NCI-H2171 treated with DMSO at 0.1 percent for 48 hours (cell line): ENCODE results near the gene PRDM16.
A peak's percentile ranks its signal among the peaks of the same experiment; 100 is the strongest.

Experiments used
- DNase-seq: peaks from one replicate; lab custom pipeline; 2025; lab: John Stamatoyannopoulos, UW

PRDM16 gene

DNA sequence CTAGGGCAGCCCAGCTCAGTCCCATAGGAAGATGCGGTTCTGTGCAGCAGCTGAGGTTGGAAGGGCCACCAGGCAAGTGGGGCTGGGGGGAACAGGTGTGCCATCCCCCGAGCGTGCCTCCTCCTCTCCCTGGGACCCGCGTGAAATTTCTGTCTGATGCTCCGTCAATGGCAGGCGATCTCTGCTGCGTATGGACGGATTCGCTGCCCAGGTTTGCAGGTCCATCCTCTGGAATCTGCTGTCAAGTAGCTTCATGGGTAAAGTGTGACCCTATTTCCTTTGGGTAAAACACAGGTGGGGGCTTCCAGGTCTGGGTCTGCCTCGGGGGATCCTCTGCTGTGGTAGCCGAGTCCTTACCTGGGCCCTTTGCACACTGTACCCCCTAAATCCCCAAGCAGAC, 270.9 kb downstream of the PRDM16 start:
- DNase-seq = no peak

- DNase-seq = no peak
These were observed 271.7 kb downstream of the PRDM16 start for GRCh38 chr1:3340548-3341235.

GRCh38 chr1:3341236-3341994, 272.4 kb downstream of the PRDM16 start:
- DNase-seq = no peak

GRCh38 chr1:3342960-3343359, 274.0 kb downstream of the PRDM16 start:
- DNase-seq = no peak

GRCh38 chr1:3344395-3344794, 275.4 kb downstream of the PRDM16 start:
- DNase-seq = no peak

DNA sequence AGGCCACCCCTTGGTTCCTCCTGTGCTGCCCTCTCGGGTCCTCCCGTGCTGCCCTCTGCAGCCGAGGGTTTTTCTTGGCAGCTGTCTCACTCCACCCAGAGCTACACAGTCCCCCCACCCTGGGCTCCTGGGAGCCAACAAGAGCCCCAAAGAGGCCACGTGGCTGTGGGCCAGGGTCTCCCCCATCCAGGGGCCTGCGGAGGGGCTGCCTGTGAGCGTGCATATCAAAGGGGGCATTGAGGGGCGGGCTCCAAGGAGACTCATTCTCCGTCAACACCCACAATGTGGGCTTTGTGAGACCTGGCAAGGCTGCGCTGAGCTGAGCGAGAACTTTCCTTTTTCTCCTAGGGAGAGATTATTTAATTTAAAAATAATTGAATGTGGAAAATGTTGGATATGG, 276.8 kb downstream of the PRDM16 start:
- no peak for DNase-seq

- DNase-seq = no peak
These were observed 277.5 kb downstream of the PRDM16 start for GRCh38 chr1:3346478-3346877.

DNA sequence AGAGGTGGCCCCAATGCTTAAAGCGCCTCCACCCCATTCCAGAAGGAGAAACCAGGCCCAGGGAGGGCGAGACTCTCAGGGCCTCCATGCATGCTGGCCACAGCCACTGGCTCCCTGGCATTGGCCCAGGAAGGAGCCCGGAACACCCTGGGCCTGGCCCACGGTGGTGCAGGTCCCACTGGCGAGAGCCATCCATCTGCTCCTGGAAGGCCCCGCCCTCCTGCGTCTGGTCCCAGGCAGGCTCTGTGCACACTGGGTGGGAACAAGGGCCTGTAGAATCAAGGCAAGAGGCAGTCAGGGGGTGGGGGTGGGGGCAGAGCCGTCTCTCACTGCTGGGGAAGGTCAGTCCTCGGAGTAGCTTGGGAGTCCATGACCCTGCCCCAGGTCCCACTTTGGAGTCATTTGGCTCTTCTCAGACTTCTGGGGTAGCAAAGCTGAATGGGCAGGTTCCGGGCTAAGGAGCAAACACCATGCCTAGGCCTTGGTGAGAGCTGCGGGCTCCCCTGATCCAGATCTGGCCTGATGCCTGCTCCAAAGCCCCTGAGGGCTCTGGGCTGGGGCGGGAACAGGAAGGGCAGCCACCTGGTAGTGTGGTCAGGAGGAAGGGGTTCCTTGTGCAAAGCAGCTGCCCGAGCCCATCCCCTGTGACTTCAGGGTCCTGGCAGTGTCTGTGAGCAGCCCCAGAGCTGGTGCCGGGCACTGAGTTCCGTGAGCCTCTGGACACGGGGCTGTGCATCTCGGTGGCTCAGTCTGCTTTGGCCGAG, 278.4 kb downstream of the PRDM16 start:
- no peak for DNase-seq

DNA sequence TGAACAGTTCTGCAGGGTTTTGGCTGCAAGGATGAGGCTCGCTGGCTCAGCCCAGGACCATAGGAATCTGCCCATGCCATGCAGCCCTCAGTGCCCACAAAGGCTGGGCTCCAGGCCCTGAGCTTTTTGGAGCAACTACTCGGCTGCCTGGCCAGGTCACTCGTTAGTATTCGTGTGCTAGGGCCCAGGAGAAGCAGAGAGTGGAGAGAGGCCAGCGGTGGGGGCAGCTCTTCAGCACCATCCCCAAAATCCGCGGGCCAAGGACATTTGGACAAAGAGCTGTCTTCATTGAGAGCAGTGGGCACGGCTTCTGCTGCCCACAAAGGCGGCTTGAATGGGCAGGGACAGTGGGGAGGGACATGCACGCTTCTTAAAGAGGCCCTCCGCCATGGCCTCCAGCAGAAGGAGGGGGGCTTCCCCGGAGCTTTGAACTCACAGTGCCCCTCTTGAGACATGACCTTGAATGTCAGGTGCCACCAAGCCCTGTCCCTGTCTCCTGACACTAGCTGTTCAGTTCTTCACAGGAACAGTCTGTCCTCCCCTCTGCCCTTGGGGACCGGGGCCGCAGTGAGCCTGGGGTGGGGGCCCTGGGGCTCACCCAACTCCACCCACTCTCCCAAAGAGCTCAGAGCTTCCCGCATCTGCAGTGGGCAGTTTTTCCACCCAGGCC, 279.3 kb downstream of the PRDM16 start:
- DNase-seq = no peak

DNA sequence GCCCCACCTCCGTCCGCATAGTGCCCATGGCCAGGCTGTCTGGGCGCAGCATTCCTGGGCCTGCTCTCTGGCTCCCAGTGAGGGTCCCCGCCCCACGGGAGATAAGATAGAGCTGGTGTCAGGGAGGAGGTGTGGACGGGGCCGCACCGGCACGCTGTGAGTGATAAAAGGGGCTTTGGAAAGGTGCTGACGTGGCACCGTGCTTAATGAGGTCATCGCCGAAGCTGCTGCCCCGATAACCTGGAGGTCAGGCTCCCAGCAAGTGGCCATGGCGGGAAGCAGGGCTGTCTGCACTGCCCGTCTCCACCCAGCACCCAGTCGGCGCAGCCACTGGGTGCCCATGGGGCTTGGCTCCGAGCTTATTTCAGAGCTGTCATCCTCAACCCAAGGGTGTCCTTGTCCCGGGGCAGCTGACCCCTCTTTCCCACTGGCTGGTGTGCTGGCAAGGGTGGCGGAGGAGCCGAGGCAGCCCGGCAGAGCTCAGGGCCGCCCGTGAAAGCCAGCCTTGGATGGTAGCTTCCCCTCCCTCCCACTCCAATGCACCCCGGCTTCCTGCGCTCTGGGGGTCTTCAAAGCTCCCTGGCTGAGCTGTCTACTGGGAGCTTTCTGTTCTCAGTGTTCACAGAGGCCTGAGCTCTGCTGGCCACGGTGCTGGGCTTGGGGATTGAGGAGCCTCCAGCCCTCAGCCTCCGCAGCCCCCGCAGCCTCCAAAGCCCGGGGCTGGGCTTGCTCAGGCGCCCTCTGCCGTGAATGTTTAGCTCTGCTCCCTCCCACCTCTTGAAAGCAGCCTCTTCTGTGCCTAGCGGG, 280.4 kb downstream of the PRDM16 start:
- DNase-seq = no peak

- DNase-seq = no peak
These were observed 280.9 kb downstream of the PRDM16 start for GRCh38 chr1:3349968-3350299.

DNA sequence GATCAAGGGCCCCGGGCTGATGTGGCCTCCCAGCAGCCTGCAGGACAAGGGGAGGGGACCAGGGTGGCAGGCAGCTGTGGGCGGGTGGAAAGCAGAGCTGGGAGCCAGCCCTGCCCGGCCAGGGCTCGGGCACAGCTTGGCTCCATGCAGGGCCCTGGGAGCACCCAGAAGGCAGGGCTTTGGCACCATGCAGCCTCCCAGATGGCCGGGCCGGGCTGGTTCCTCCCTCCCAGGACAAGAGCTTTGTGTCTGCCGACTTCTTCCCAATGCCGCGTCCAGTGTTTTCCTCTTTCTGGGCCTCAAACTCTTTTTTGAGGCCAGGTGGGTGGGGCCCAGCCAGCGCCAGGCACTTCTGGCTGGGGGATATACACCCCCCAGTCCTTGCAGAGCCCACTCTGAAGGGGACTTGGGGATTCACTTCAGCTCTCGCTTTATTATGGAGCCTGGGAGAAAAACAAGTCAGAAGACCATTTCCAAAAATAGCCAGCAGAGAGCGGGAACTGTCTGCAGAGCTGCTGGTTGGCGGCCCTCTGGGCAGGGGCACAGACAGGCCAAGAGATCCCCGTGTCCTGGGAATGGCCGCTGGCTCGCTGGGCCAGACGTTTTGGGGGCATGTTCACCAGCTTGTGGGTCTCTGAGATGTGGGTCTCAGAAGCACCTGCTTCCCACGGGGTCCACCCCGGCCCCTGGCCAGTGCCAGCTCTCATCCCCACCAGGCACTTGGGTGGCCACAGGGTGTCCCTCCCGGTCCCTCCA, 281.7 kb downstream of the PRDM16 start:
- no peak for DNase-seq

GRCh38 chr1:3351449-3352298, 282.7 kb downstream of the PRDM16 start:
- peak; percentile 16 for DNase-seq

GRCh38 chr1:3352299-3352951, 283.4 kb downstream of the PRDM16 start:
- DNase-seq = peak; percentile 45

DNA sequence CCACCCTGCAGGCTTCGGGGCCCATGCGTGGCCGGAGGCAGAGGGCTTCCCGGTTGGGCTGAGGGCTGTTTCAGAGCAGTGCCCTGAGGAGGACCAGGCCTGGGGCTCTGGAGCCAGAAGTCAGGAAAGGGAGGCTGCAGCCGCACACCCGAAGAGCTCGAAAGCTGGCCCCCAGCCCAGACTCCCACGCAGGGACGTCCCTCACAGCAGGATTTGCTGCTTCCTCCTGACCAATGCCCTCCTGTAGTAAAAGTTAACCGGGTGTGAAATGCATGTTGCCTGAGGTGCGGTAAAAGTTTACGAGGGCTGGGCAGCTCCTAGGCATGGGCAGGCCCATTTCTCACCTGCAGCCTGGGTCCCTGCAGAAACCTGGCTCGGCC, 283.9 kb downstream of the PRDM16 start:
- DNase-seq = no peak

GRCh38 chr1:3353876-3354275, 284.9 kb downstream of the PRDM16 start:
- DNase-seq = no peak

DNA sequence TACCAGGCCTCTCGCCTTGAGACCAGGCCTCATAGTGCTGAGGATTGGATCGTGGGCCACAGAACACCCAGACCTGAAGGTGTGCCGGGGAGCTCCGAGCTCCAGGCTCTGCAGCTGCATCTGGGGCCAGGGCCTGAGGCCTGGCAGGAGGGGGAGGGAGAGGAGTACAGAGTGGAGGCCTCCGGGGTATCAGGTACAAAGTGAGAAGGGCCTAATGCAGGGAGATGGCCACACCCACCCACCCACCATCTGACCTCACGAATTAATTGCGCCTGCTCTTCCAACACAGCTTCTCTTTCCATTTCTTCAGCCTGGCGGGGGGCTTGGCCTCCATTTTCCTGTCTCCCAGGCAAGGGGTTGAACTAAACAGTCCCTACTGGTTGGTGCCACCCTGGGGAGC, 286.1 kb downstream of the PRDM16 start:
- DNase-seq = no peak

GRCh38 chr1:3355894-3356826, 287.2 kb downstream of the PRDM16 start:
- no peak for DNase-seq
